Fibroblast of pulmonary artery (primary cell): ENCODE data around the gene IGDCC3.

Source experiments
- DNase-seq: peaks from one replicate; pipeline ENCODE4 v3.0.0-alpha.2; 2010; ENCODE audit warnings: low read depth
- H3K4me3 ChIP-seq: replicated peaks from 2 replicates; pipeline ENCODE4 v1.5.1; 2011; ENCODE audit warnings: low read depth, mild to moderate bottlenecking, control low read depth, low read length, moderate library complexity
- TF ChIP-seq, protein P1 (sequence below): IDR thresholded peaks from 2 replicates; pipeline ENCODE4 v1.5.1; 2011; ENCODE audit warnings: mild to moderate bottlenecking, control low read depth, low read length, inconsistent platforms; ENCODE audit errors: missing control alignments

Gene IGDCC3

DNA sequence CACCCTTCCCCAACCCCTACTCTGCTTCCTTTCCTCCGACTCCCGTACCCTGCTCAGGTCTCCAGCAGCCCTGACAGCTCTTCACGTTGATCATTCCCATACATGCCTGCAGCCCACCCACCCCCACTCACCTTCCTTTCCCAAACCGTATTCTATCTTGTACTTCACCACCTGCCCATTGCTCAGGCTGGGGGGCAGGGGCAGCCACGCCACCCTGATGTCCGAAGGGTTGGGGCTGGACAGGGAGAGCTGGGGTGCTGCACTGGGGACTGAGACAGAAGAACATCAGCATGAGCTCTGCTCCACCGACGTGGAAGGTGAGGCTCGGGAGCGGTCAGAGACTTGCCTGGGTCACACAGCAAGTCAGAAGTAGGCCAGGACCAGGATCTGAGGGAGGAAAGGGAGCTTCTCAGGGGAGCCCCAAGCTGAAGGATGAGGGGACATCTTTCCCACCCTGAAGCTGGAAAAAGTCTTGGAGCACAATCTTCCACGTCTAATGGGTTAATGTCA lies 16.5 kb upstream of the IGDCC3 start:
- DNase-seq = no peak
- no peak overlapping the region for H3K4me3 ChIP-seq
- TF ChIP-seq, protein P1, sequence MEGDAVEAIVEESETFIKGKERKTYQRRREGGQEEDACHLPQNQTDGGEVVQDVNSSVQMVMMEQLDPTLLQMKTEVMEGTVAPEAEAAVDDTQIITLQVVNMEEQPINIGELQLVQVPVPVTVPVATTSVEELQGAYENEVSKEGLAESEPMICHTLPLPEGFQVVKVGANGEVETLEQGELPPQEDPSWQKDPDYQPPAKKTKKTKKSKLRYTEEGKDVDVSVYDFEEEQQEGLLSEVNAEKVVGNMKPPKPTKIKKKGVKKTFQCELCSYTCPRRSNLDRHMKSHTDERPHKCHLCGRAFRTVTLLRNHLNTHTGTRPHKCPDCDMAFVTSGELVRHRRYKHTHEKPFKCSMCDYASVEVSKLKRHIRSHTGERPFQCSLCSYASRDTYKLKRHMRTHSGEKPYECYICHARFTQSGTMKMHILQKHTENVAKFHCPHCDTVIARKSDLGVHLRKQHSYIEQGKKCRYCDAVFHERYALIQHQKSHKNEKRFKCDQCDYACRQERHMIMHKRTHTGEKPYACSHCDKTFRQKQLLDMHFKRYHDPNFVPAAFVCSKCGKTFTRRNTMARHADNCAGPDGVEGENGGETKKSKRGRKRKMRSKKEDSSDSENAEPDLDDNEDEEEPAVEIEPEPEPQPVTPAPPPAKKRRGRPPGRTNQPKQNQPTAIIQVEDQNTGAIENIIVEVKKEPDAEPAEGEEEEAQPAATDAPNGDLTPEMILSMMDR = no peak

DNA sequence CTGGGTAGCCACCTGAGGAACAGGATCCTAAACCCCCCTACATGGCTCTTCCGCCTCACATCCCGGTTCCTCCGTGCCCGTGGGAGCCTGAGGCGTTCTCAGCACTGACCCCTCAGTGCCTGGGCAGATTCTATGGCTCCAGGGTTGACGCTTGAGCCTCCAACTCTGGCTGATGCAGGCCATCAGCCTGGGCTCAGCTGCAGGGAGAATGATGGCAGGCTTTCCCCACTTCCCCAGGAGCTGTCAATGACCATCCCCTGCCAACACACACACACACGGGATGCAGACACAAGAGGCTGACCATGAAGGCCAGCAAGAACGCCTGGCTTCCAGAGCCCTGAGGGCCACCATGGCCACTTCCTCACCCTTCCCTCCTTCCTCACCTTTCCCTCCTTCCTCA lies 15.8 kb upstream of the IGDCC3 start:
- no peak for DNase-seq
- TF ChIP-seq, protein P1 = no peak
- no peak overlapping the region for H3K4me3 ChIP-seq

DNA sequence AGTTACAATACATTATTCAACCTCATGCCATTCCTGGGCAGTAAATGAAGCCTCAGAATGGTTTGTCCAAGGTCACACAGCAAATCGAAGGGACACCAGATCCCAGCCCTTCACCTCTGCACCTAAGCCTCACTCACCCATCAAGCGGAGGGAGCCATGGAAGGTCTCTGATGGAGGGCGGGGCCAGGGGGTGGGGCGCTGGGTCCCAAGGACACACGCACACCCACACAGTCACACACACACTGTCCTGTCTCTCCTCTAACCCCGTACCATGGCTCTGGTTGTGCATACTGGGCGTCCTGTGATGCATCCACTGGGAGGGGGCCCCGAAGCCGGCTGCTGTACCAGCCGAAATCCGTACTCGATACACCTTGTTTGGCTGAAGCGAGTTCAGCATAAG lies 15.3 kb upstream of the IGDCC3 start:
- TF ChIP-seq, protein P1 = no peak
- no peak for DNase-seq

DNA sequence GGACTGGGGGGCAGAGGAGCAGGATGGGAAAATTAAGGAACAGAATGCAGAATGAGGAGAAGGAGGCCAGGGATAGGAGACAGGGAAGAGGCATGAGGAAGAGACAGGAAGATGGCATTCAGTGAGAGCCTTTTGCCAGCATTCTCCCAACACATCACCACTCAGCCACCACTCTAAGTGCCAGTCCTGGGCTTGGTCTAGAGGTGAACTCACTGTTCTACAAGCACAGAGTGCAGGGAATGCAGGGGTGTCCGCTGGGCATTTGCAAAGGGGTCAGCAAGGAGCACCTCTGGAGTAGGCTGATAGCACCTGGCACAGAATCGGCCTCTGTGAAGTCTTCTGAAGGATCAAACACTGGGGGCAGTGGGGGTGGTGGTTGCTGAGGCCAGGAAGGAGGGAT lies 14.6 kb upstream of the IGDCC3 start:
- no peak for DNase-seq
- H3K4me3 ChIP-seq = no peak overlapping the region
- TF ChIP-seq, protein P1 = no peak

More for the DNA sequence above, 15.3 kb upstream of the IGDCC3 start:
- H3K4me3 ChIP-seq = no peak overlapping the region

DNA sequence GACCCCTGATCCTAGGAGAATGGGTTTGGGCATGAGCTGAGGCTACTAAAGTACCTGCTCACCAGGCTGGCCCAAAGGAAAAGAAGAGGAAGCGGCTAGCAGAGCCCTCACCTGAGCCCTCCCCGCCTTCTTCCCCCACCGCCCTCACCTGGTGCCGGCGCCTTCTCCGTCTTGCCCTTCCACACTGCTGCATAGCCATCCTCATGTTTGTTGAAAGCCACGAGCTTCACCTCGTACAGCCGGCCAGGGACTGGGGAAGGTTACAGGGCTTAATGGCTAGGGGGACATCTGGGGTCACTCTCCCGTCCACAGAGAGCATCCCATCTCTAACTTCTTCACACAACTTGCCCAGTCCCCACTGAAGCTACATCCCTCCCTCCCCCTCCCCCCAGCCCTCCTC lies 13.9 kb upstream of the IGDCC3 start:
- no peak overlapping the region for H3K4me3 ChIP-seq
- TF ChIP-seq, protein P1 = no peak
- DNase-seq = no peak

DNA sequence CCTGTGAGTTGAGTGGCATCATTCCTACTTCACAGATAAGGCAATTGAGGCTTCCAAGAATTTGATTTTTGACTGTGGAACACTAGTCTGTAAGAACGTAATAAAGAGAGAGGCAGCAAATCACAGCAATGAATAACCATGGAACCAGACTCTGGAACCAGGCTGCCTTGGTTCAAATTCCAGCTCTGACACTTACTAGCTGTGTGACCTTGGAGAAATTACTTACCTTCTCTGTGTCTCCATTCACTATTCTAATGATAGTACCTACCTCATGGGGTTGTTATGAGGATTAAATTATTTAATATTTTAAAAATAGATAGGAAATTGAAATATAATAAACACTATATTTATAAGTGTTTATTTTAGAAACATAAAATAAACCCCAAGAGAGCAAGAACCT lies 12.6 kb upstream of the IGDCC3 start:
- DNase-seq = no peak
- TF ChIP-seq, protein P1 = no peak
- no peak overlapping the region for H3K4me3 ChIP-seq

DNA sequence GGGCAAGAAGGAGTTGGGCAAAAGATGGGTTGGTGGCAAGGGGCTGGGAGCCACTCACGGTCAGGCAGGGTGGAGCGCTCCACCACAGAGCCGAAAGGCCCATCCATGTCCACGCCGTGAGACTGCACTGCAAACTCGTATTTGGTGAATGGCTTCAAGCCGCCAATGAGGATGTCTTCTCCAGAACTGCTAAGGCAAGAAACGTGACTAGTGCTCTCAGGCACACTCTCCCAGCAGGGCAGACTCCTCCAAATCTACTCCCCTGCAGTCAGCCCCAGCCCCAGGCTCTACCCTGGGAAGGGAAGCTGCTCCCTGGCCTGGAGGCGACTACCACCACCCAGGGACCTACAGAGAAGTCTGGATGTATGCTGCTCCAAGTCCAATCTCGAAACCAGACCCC lies 11.4 kb upstream of the IGDCC3 start:
- no peak for DNase-seq
- H3K4me3 ChIP-seq = no peak overlapping the region
- TF ChIP-seq, protein P1 = no peak
